COLO668 (cell line): ENCODE measurements around the gene ILRUN.
"Not testable (repeated sequence)": the region's sequence is repeated elsewhere in the genome, so short reads cannot be mapped to it uniquely, and the experiment has no call there.

Experiments used
- DNase-seq: peaks from one replicate; lab custom pipeline; 2025; ENCODE audit not compliant: unreplicated experiment; lab: John Stamatoyannopoulos, UW

The ILRUN gene

DNA sequence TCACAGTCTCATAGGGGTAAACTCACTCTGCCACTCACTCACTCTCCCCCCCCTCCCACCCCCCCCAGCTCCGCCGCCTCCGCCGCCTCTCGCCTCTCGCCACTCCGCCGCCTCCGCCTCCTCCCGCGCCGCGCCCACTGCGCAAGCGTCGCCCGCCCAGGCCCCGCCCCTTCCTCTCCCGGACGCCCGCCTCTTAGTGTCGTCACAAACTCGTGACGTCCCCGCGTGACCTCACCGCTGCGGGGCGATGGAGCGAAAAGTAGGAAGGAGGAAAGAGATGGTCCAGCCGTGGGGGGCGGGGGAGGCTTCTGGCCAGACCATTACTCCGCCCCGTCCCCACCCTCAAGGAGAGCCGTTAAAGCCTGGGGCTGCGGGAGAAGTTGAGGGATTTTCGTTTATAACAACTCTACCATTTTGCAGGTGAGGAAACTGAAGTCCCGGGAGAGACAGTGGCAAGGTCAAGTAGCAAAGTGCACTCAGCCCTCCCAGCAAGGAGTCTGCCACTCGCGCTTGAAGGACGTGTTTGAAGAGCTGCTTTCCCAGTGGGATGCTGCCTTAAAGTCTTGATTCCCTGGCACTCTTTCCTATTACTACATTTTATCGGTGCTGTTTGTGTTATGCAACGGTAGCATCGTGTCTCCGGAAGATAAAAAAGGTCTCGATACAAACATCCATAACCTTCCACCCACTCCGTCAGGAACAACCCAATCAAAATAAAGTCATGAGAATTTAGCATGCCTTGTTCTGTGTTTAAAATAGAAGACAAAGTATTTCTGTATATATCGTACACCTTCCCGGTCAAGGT, at the start of gene ILRUN:
Gene ILRUN (minus strand): TSS at position 29 of the 805 bp plus-strand sequence. CDS start 164 bp downstream, outside the sequence.
- peak; percentile 95 for DNase-seq

DNA sequence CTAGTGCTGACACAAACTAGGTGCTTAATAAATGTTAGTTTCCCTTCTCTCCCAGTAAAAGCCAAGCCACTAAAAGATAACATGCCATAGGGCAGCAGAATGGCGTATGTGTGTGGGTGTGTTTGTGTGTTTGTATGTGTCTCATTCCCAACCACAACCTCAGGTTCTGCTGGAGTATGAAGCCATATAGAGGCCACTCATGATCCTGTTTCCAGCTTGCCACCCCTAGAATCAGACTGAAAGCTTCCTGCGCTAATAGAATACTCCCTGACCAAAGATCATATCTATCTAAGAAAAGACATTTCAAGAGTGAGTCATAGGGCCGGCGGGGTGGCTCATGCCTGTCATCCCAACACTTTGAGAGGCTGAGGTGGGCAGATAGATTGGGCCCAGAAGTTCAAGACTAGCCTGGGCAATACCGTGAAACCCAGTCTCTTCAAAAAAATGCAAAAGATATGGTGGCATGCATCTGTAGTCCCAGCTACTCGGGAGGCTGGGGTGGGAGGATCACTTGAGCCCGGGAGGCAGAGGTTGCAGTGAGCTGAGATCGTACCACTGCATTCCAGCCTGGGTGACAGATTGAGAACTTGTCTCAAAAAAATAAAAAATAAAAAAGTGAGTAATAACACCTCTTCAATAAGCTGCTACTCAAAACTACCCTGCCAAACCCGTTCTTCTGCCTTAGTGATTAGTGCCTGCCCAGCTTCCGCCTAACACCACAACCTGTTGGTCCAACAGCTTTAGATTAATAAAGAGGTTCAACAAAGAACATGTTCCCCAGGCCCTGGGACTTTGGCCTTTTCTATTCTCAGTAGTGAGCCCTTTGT, 48.9 kb upstream of the ILRUN start:
- DNase-seq = peak; percentile 58

- not testable (repeated sequence) for DNase-seq
These were observed 47.7 kb upstream of the ILRUN start for GRCh38 chr6:34744294-34744647.

DNA sequence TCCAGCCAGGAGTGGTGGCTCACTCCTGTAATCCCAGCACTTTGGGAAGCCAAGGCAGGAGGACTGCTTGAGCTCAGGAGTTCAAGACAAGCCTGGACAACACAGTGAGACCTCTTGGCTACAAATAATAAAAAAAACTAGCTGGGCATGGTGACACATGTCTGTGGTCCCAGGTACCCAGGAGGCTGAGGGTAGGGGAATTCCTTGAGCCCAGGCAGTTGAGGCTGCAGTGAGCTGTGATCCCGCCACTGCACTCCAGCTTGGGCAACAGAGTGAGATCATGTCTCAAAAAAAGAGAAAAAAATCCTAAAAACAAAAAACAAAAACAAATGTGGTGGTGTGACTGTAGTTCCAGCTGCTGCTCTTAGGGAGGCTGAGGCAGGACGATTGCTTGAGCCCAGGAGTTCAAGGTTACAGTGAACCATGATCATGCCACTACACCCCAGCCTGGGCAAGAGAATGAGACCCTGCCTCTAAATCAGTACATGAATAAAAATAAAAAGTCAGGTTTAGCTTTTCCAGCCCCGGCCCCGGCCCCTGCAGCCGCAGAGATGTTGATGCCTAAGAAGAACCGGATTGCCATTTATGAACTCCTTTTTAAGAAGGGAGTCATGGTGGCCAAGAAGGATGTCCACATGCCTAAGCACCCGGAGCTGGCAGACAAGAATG, 47.2 kb upstream of the ILRUN start:
- DNase-seq = no peak

DNA sequence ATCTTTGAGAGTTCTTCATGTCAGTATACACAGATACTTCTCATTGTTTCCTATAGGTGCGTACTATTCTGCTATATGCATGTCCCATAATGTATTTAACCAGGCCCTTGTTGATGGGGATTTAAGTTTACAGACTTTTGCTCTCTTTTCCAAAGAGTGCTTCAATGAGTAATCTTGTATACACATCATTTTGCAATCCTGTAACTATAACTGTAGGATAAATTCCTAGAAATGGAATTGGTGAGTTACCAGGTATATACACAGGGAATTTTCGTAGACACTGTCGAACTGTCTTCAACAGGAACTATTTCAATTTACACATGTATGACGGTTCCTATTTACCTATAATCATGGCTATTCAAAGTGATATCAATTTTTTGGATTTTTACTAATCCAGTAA, 45.5 kb upstream of the ILRUN start:
- no peak for DNase-seq

- no peak for DNase-seq
These were observed 40.3 kb upstream of the ILRUN start for GRCh38 chr6:34736823-34737222.

DNA sequence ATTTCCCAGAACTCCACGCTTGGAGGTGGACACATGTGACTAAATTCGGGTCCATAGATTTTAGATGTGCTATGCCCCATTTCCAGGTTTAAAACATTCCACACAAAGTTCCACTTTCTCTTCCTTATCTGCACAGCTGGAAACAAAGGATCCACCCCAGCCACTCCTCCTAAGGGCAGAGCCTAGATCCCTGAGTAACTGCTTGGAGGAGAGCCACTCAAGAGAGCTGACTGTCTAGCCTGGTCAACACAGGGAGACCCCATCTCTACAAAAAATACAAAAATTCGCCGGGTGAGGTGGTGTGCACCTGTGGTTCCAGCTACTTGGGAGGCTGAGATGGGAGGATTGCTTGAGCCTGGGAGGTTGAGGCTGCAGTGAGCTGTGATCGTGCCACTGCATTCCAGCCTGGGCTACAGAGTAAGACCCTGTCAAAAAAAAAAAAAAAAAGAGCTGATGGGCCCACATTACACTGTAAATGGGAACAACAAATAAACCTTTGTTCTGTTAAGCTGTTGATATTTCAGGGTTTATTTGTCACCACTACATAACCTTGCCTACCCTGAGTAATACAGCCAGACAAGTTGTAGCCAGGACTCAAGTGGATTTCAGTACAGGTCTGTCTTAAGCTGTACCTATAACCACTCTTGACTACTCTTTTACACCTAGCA, 35.0 kb upstream of the ILRUN start:
- no peak for DNase-seq

- no peak for DNase-seq
These were observed 33.3 kb upstream of the ILRUN start for GRCh38 chr6:34729631-34730470.

GRCh38 chr6:34726055-34726454, 29.5 kb upstream of the ILRUN start:
- no peak for DNase-seq

DNA sequence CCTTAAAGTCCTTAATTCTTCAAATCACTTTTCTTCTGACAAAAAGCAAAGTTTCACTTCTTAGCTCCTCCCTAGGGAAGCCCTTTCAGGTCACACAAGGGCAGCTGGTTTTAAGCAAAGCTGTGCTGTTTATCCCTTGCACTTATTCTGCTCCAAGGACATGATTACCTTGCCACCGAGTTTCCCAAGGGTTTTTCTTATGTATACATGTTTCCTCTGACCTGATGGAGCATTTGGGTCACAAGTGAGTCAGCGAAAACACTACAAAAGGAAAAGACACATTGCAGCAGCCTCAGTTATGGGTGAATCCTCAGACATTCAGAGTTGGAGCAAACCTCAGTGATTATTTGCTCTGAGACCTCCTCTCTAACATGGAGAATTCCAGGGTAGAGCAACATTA, 26.6 kb upstream of the ILRUN start:
- no peak for DNase-seq

DNA sequence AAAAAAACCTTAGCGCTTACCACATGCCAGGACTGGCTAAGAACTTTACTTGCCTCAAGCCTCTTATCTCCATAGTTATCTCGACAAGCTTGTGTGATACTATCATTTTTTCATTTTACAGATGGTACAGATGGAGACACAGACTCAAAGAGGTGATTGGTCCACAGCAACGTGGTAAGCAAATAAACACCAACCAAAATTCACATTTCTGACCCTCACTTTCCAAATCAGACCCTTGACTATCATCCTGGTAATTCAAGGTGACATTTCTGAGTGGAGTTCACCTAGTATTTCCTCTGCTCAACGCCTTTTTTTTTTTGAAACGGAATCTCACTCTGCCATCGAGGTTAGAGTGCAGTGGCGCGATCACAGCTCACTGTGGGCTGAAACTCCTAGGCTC, 25.9 kb upstream of the ILRUN start:
- no peak for DNase-seq

GRCh38 chr6:34720160-34720559, 23.6 kb upstream of the ILRUN start:
- DNase-seq = not testable (repeated sequence)

GRCh38 chr6:34719646-34720045, 23.1 kb upstream of the ILRUN start:
- DNase-seq = not testable (repeated sequence)

GRCh38 chr6:34718976-34719375, 22.4 kb upstream of the ILRUN start:
- no peak for DNase-seq

- DNase-seq = no peak
These were observed 20.9 kb upstream of the ILRUN start for GRCh38 chr6:34717466-34717865.

DNA sequence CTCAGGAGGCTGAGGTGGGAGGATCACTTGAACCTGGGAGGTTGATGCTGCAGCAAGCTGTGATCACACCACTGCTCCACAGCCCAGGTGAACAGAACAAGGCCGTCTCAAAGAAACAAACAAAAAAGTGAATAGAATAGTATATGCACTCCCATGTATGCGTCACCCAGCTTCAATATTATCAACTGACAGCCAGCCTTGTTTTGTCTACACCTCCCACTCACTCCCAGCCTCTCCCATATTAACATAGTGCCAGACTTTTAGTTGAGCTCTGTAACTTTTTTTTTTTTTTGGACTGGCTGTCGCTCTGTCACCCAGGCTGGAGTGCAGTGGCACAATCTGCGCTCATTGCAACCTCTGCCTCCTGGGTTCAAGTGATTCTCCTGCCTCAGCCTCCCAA, 18.1 kb upstream of the ILRUN start:
- DNase-seq = no peak

DNA sequence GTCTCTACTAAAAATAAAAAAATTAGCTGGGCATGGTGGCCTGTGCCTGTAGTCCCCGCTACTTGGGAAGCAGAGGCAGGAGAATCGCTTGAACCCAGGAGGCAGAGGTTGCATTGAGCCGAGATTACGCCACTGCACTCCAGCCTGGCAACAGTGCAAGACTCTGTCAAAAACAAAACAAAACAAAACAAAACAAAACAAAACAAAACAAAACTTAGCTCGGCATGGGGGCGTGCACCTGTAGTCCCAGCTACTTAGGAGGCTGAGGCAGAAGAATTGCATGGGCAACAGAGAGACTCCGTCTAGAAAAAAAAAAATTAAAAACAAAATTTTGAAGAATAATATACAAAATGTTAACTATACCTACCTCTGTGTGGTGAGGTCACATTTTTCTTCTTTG, 16.3 kb upstream of the ILRUN start:
- DNase-seq = not testable (repeated sequence)

- DNase-seq = no peak
These were observed 12.8 kb upstream of the ILRUN start for GRCh38 chr6:34709386-34709785.

- no peak for DNase-seq
These were observed 8.7 kb upstream of the ILRUN start for GRCh38 chr6:34705241-34705640.

DNA sequence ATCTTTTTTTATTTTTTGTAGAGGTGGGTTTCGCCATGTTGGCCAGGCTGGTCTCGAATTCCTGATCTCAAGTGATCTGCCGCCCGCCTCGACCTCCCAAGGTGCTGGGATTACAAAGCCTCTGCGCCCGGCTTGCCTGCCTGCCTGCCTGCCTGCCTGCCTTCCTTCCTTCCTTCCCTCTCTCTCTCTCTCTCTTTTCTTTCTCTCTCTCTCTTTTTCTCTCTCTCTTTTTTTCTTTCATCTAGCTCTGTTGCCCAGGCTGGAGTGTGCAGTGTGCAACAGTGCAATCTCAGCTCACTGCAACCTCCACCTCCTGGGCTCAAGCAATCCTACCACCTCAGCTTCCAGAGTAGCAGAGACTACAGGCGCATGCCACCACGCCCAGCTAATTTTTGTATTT, 4.6 kb upstream of the ILRUN start:
- DNase-seq = no peak
